HFF-Myc (cell line): ENCODE data around the gene PRKG1.

ENCODE experiments used
- DNase-seq: peaks from one replicate; pipeline ENCODE4 v3.0.0-alpha.2; 2011; ENCODE audit warnings: low read depth; ENCODE audit errors: extremely low read depth
- H3K4me3 ChIP-seq: replicated peaks from 2 replicates; pipeline ENCODE4 v1.5.1; 2011; ENCODE audit warnings: low read depth, mild to moderate bottlenecking, control low read depth, low read length
- CTCF ChIP-seq: IDR thresholded peaks from 2 replicates; pipeline ENCODE4 v1.5.1; 2012; ENCODE audit warnings: mild to moderate bottlenecking, low read depth, low read length, control low read depth; ENCODE audit errors: missing control alignments

Gene PRKG1

GRCh38 chr10:51235865-51236264, 161.6 kb downstream of the PRKG1 start:
- no peak for TF ChIP-seq CTCF
- no peak overlapping the region for H3K4me3 ChIP-seq
- DNase-seq: no peak

- no peak for DNase-seq
- H3K4me3 ChIP-seq: no peak overlapping the region
- no peak for TF ChIP-seq CTCF
These were observed 164.7 kb downstream of the PRKG1 start for GRCh38 chr10:51239006-51239405.

GRCh38 chr10:51241461-51241860, 167.2 kb downstream of the PRKG1 start:
- no peak overlapping the region for H3K4me3 ChIP-seq
- no peak for TF ChIP-seq CTCF
- no peak for DNase-seq

- no peak overlapping the region for H3K4me3 ChIP-seq
- no peak for DNase-seq
- TF ChIP-seq CTCF: no peak
These were observed 168.1 kb downstream of the PRKG1 start for GRCh38 chr10:51242393-51242792.

- no peak for DNase-seq
- no peak overlapping the region for H3K4me3 ChIP-seq
These were observed 170.0 kb downstream of the PRKG1 start for GRCh38 chr10:51244309-51244708.

GRCh38 chr10:51244748-51245490, 170.6 kb downstream of the PRKG1 start:
- no peak overlapping the region for H3K4me3 ChIP-seq
- no peak for TF ChIP-seq CTCF
- no peak for DNase-seq

More at GRCh38 chr10:51244309-51244708, 170.0 kb downstream of the PRKG1 start:
- TF ChIP-seq CTCF: no peak

- H3K4me3 ChIP-seq: no peak overlapping the region
- TF ChIP-seq CTCF: no peak
- no peak for DNase-seq
These were observed 171.9 kb downstream of the PRKG1 start for GRCh38 chr10:51246156-51246555.
